NK-92 treated with Interleukin-12 subunit alpha and Interleukin-12 subunit beta, amount 100 ng/mL, for 24 hours (cell line): ENCODE results near the gene NMT2.

Experiments used
- DNase-seq: peaks from one replicate; lab custom pipeline; 2025; lab: John Stamatoyannopoulos, UW

Gene NMT2

DNA sequence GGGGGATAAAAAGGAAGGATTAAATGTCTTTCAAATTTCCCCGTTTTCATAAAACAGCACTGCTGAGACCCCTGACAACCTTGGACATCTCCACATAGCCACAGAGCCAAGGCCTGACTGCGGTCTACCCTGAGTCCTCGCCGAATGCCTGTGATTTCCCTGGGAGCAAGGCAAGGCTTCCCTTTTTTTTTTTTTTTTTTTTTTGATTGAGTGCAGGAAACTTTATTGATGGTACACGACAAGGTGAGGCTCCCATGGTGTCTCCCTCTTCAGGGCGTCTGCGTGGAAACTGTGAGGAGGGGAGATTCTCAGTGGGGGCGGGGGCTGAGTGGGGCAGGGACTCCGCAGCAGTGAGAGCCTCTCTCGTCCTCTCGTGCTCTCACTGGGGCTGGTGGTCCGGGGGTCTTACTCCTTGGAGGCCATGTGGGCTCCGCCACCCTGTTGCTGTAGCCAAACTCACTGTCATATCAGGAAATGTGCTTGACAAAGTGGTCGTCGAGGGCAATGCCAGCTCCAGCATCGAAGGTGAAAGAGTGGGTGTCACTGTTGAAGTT is 75.6 kb downstream of the NMT2 start:
- no peak for DNase-seq

DNA sequence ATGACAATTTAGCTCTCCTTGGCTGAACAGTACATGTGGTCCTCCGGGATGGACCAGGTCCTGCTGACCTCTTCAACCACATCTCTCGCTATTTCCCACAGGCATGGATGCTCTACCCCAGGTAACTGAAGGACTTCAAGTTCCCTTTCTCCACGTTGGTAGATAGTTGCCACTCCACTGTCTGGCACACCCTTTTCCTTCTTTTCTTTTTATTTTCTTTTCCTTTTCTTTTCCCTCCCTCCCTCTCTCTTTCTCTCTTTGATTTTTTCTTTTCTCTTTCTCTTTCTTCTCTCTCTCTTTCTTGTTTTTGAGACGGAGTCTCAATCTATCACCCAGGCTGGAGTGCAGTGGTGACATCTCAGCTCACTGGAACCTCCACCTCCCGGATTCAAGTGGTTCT is 77.1 kb downstream of the NMT2 start:
- no peak for DNase-seq

DNA sequence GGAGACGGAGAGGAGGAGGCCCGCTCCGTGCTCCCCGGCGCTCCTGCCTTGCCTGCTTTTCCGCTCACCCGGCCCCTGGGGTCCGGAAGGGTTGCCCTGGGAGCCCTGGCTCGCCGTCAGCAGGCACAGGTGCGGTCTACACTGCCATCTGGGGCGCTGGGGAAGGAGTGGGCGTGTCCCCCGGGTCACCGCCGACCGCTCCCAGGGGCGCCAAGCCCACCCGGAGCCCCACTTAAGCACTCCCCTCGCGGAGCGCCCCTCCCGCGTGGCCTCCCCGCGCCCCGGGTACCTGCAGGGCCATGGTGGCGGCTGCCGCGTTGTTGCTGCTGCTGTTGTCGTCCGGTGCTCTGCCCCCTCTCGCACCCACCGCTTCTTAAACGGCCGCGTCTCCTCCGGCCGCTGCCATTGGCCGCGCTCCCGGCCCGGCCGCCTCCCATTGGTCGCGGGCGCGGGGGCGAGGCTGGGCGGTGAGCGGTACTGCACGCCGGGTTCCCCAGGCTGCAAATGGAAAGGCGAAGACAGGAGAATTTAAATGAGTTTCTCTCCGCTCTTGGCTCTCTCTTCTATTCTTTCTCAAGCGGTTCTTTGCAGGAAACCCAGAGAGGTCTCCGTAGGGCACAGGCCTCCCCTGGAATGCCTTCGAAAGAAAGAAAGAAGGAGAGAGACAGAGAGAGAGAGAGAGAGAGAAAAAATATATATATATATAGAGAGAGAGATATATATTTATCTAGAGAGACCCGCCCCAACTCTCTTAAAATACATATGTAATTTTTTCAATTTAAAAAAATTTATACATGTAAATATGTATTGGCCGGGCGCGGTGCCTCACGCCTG is 79.8 kb downstream of the NMT2 start, which contains the start of gene ACBD7:
Gene ACBD7, minus strand, starts transcription at position 349 of the 834 bp plus-strand sequence. Its CDS starts 48 bp downstream, at position 301.
- DNase-seq: no peak

DNA sequence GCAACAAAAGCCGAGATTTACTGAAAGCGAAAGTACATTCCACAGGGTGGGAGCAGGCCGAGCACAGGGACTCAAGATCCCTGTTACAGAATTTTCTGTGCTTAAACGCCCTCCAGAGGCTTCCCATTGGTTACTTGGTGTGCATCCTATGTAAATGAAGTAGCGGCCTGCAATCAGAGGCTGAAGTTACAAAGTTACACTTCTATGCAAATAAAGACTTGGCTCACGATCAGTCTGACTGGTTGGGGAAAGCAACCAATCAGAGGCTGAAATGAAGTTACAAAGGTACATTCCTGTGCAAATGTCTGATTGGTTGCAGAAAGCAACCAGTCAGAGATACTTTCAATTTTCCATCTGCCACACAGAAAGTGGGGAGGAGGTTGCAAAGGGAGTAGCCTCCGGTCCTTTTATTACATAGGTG is 84.0 kb downstream of the NMT2 start:
- DNase-seq: no peak

DNA sequence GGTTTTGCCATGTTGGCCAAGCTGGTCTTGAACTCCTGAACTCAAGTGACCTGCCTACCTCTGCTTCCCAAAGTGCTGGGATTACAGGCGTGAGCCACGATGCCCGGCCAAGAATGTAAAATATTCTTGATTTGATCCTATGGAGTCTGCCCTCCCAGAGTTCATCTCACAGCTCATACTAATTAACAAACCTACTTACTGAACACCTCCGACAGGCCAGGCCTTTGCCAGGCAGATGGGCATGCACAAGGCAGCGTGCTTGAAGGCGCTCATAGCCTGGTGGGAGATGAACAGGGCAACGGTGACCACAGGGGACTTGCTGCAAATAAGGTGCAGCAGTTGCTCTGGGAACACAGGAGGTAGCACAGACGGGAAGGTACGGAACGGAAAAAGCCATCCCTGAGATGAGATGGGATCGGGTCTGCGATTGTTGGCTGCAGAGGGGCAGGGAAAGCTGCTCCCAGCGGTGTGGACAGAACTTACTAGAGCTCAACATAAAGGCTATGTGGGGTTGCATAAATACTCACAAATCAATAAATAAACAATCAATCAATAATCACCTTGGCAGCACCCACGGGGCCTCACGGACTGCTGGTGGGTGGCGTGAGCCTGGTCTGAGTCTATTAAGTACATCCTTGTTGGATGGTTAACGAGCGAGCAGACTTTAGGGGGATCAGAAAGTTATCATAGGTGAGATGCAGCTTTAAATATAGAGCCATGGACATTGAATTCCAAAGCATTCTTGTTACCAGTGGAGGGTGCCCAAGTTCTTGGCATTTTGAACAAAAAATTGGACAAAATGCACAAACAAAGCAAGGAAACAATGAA is 84.6 kb downstream of the NMT2 start:
- no peak for DNase-seq

DNA sequence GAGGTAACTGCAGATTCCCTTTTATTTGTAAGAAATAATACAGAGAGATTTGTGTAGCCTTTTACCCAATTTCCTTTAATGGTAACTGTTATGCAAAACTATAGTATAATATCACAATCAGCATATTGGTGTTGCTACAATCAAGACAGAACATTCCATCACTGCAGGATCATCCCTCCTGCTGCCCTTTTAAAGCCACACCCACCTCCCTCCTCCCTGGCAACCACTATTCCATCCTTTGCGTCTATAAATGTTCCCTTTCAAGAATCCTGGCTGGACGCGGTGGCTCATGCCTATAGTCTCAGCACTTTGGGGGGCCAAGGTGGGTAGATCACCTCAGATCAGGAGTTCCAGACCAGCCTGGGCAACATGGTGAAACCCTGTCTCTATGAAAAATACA is 93.1 kb downstream of the NMT2 start:
- DNase-seq: no peak

DNA sequence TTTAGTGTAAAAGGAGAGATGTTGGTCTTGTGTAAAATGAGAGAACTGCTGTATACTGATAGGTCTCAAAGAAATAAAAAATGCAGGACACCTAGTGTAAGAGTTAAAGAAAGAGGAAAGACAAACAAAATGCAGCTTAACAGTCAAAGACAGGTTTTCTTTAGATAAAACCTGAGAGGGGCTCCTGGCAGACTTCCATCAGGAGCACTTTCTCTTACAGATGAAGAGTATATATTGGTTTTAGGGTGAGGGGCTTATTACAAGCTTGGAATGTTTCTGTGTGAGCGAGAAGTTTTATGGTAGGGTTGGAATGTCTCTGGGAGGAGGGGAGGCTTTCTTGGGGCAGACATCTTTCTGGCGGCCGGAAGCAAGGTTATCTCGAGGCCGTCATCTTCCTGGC is 96.1 kb downstream of the NMT2 start:
- no peak for DNase-seq

DNA sequence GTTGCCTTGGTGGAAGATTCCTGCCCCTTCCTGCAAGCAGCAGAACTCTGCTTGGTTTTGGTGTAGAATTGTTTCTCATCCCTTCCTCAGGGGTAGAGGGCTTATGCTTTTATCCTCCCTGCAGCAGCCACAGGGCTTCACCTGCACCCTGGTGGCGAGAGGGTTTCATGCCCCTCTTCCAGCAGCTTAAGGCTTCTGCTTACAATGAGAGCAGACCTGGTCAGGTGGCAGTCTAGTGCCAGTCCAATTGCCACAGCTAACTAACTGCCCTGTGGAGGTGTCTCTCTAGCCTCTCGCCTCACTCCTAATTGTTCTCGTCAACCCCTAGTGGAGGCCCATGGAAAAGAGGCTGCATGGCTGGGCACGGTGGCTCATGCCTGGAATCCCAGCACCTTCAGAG is 99.3 kb downstream of the NMT2 start:
- DNase-seq: no peak

DNA sequence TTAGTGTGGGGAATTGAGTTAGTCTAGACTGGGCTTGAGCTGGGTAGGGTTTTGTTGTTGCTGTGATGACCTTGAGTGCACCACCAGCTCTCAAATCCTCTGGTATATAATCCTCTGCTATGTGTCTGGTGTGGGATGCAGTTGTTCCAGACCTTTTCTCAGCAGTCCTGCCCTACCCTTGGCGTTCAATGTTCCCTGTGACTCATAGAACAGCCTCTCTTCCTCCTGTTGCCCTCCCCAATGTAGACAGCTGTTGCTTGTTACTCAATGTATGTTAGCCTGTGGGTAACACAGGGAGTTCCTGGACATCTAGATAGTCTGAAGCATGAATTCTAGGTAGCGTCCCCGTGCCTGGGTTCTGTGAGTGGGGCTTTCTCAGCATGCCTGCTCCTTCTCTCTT is 99.7 kb downstream of the NMT2 start:
- DNase-seq: no peak

DNA sequence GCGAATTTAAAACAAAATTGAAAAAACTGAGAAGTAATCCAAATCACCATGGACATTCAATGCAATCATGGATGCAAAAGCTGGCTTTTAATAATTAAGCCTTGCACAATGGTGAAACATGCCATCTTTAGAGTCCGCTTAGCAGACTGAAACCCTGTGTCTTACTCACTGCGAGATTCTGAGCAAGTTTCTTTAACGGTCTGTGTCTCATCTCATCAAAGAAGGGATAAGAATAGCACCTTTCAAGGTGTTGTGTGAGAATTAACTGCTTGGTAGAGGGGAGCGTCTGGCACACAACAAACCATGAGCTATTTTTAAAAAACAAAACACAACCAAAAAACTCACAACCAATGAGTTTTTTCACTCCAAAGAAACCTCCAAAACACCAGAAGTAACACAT is 101.3 kb downstream of the NMT2 start:
- no peak for DNase-seq

DNA sequence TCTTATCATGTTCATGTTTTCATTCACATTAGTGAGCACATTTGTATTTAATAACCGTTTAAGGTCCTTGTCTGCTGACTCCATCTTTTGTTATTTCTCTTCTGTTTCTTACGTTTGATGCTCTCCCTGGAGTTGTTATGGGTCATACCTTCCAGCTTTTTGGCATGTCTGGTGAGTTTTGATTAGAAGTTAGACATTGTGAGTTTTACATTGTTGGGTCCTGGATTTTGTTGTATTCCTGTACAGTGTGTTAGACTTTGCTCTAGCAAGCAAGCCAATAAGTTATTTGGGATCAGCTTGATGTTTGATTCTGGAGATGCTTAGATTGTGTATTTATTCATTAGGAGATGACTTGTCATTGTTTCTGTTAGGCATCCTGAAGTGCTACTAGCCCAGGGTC is 107.9 kb downstream of the NMT2 start:
- DNase-seq: no peak

DNA sequence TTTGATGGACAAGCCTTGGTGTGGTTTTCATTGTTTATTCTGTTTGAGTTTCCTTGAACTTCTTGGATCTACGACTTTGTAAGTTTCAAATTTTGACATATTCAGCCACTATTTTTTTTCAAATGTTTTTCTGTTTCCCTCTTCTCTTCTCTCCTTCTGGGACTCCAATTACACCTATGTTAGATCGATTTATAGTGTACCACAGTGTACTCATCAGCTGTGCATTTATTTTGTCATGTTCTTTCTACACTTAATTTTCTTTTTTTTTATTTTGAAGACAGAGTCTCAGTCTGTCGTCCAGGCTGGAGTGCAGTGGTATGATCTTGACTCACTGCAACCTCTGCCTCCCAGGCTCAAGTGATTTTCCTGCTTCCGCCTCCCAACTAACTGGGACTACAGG is 108.6 kb downstream of the NMT2 start:
- no peak for DNase-seq

DNA sequence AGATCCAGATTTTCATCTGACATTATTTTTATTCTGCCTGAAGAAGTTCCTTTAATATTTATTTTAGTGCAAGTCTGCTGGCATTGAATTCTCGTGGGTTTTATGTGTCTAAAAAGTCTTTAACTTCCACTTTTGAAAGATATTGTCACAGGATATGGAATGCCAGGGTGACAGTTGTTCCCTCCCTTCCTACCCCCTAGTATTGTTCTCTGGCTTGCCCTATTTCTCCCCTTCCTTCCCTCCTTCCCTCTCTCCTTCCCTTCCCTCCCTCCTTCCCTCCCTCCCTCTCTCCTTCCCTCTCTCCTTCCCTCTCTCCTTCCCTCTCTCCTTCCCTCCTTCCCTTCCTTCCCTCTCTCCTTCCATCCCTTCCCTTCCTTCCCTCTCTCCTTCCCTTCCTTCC is 109.8 kb downstream of the NMT2 start:
- no peak for DNase-seq
